ENCODE data around the gene NKIRAS1. TPM values are rescaled to one million over a fixed set of nuclear protein-coding genes. Genes with fewer than 3 reads are reported as not detected.
A peak's percentile ranks its signal among the peaks of the same experiment; 100 is the strongest.
"Not testable (repeated sequence)": the region's sequence is repeated elsewhere in the genome, so short reads cannot be mapped to it uniquely, and the experiment has no call there.

NKIRAS1 gene
- total RNA-seq, 1 donor from 2014 or later: 8.5 TPM

DNA sequence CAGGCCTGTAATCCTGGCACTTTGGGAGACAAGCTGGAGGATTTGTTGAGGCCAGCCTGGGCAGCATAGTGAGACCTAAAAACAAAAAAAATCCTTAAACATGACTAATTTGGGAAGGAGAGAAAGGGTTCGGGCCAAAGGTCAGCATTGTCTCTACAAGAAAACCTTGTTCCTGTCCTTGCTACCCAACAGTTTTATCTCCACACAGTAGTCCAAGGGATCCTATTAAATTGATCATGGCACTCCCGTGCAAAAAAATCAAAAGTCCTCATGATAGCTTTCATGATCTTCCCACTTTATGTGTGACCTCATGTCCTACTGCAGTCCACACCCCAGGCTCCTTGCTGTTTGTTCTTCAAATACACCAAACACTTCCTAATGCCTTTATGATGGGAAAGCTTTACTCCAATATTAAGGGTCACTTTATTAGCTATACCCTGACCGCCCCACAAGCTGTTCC lies 4.3 kb upstream of the NKIRAS1 start:
- Mint-ChIP-seq H3K27me3 (no peaks in the 10 kb centered on the region), H3K27ac (peak overlapping the region; percentile 63), H3K36me3 (ENCODE audit: insufficient read depth) (peaks cover 27% of the 10 kb centered on the region), H3K9me3 (ENCODE audit: low read depth) (no peaks in the 10 kb centered on the region), H3K4me1 (ENCODE audit: low read depth) (peaks cover 26% of the 10 kb centered on the region), H3K4me3 (ENCODE audit: low read depth) (no peak overlapping the region)
- no peak for DNase-seq (ENCODE audit: low spot score, unreplicated experiment)
- TF ChIP-seq CTCF (IDR thresholded peaks at IDR 0.05; ENCODE audit: unreplicated experiment): no peak

GRCh38 chr3:23920151-23920655 lies 3.4 kb upstream of the NKIRAS1 start:
- no peak for DNase-seq (ENCODE audit: low spot score, unreplicated experiment)
- TF ChIP-seq CTCF (IDR thresholded peaks at IDR 0.05; ENCODE audit: unreplicated experiment): no peak
- Mint-ChIP-seq H3K27me3 (no peaks in the 10 kb centered on the region), H3K9me3 (ENCODE audit: low read depth) (no peaks in the 10 kb centered on the region), H3K4me1 (ENCODE audit: low read depth) (peaks cover 34% of the 10 kb centered on the region), H3K4me3 (ENCODE audit: low read depth) (peak overlapping the region; percentile 19), H3K27ac (peak overlapping the region; percentile 83), H3K36me3 (ENCODE audit: insufficient read depth) (peaks cover 27% of the 10 kb centered on the region)

DNA sequence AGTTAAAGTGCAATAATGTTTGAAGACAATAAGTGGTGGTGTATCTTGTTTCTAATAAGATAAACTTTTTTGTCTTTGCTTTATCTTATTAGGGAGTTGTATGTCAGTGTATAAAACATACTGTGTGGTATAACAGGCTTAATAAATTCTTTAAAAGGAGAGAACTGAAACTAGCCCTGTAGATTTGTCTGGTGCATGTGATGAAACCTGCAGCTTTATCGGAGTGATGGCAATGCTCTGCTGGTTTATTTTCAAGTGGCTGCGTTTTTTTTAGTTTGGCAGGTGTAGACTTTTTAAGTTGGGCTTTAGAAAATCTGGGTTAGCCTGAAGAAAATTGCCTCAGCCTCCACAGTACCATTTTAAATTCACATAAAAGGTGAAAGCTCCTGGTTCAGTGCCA lies 2.8 kb upstream of the NKIRAS1 start:
- Mint-ChIP-seq H3K27me3 (no peaks in the 10 kb centered on the region), H3K36me3 (ENCODE audit: insufficient read depth) (peaks cover 27% of the 10 kb centered on the region), H3K9me3 (ENCODE audit: low read depth) (no peaks in the 10 kb centered on the region), H3K4me3 (ENCODE audit: low read depth) (peak overlapping the region; percentile 19), H3K27ac (no peak overlapping the region), H3K4me1 (ENCODE audit: low read depth) (peaks cover 39% of the 10 kb centered on the region)
- TF ChIP-seq CTCF (IDR thresholded peaks at IDR 0.05; ENCODE audit: unreplicated experiment): no peak
- no peak for DNase-seq (ENCODE audit: low spot score, unreplicated experiment)

DNA sequence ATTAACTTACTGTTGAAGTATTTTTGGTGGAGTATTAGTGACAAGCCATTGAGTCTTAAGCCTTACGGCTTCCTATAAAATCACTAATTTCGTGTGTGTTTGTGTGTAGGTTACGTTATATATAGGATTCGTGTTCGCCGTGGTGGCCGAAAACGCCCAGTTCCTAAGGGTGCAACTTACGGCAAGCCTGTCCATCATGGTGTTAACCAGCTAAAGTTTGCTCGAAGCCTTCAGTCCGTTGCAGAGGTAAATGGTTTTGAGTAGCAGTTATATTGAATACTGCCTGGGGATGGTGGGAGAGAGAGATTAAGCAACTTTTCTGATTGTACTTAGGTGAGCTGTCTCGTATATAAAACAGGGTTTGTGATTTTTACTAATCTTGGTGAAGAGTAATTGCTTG lies 1.5 kb upstream of the NKIRAS1 start:
- DNase-seq (ENCODE audit: low spot score, unreplicated experiment); H3K9me3 Mint-ChIP-seq (ENCODE audit: low read depth); H3K27me3 Mint-ChIP-seq: not testable (repeated sequence)
- Mint-ChIP-seq H3K27ac (peak overlapping the region; percentile 100), H3K4me1 (ENCODE audit: low read depth) (peaks cover 46% of the 10 kb centered on the region), H3K36me3 (ENCODE audit: insufficient read depth) (peaks cover 27% of the 10 kb centered on the region), H3K4me3 (ENCODE audit: low read depth) (peak overlapping the region; percentile 100)

DNA sequence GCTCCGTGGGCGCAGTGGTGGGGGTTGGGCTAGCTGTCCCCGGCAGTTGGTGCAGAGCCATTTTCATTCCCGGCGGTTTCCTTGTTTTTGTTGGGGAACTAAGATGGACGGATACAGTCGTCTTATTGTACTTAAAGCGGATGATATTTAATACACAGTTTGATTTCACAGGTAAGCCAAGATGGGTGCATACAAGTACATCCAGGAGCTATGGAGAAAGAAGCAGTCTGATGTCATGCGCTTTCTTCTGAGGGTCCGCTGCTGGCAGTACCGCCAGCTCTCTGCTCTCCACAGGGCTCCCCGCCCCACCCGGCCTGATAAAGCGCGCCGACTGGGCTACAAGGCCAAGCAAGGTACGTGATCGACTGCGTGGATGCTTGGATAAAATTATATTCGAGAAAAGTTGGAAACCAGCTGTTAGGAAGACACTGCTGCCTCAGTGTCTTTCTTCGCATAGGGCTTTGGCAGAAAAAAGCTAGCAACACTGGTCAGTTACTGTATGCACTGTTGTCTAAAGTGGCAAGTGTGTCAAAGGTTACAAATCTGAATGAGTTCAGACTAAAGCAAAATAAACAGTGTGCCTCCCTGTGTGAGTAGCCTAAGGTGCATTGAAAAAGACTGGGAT lies 1.0 kb upstream of the NKIRAS1 start:
- not testable (repeated sequence) for H3K27me3 Mint-ChIP-seq; DNase-seq (ENCODE audit: low spot score, unreplicated experiment); H3K9me3 Mint-ChIP-seq (ENCODE audit: low read depth)
- Mint-ChIP-seq H3K27ac (peak overlapping the region; percentile 100), H3K36me3 (ENCODE audit: insufficient read depth) (peaks cover 26% of the 10 kb centered on the region), H3K4me1 (ENCODE audit: low read depth) (peaks cover 46% of the 10 kb centered on the region), H3K4me3 (ENCODE audit: low read depth) (peak overlapping the region; percentile 100)

DNA sequence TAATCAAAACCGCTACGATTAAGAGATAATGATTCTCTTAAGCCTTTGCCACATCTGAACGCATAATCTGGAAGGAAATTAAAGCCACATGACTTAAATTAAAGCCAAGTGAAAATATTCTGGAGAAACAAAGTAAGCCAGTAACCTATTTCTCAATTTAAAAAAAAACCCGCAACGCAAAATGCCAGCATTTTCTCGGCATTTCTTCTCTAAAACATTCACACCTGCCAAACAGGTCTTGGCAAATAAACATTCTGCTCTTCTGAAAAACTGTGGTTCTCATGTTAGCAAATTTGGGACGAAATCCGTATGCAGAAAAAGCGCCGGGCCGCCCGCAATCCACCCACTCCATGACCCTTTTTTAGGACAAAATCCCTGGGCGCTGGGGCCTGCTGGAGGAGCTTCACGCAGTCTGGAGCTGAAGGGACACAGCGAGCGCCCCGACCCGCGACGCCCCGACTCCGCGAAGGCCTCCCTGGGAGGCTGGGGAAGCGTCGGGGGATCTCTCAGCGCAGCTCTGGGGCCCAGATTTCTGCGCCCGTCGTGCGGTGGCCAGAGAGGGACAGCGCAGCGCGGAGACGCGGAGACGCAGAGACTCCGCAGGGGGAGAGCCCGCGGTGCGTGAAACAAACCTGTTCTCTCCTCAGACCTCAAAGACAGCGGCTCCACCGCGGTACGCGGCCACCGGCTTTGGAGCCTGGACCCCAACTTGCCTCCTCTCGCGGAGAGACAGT lies 471 bp downstream of the NKIRAS1 start:
- no peak for DNase-seq (ENCODE audit: low spot score, unreplicated experiment)
- peaks cover 28% of the 10 kb centered on the region for H3K36me3 Mint-ChIP-seq (ENCODE audit: insufficient read depth)
- peaks cover 3% of the 10 kb centered on the region for H3K9me3 Mint-ChIP-seq (ENCODE audit: low read depth)
- no peak for TF ChIP-seq CTCF (IDR thresholded peaks at IDR 0.05; ENCODE audit: unreplicated experiment)
- peak overlapping the region; percentile 100 for H3K4me3 Mint-ChIP-seq (ENCODE audit: low read depth)
- peaks cover 46% of the 10 kb centered on the region for H3K4me1 Mint-ChIP-seq (ENCODE audit: low read depth)
- peak overlapping the region; percentile 100 for H3K27ac Mint-ChIP-seq
- H3K27me3 Mint-ChIP-seq: no peaks in the 10 kb centered on the region
